Amygdala (tissue), 56 donors: ENCODE data around the gene RANBP3.
"Not testable (repeated sequence)": the region's sequence is repeated elsewhere in the genome, so short reads cannot be mapped to it uniquely, and the experiment has no call there.

ENCODE experiments used
- DNase-seq, 56 donors: peaks; one replicate each; lab custom pipeline; 2025; lab: John Stamatoyannopoulos, UW

The RANBP3 gene

DNA sequence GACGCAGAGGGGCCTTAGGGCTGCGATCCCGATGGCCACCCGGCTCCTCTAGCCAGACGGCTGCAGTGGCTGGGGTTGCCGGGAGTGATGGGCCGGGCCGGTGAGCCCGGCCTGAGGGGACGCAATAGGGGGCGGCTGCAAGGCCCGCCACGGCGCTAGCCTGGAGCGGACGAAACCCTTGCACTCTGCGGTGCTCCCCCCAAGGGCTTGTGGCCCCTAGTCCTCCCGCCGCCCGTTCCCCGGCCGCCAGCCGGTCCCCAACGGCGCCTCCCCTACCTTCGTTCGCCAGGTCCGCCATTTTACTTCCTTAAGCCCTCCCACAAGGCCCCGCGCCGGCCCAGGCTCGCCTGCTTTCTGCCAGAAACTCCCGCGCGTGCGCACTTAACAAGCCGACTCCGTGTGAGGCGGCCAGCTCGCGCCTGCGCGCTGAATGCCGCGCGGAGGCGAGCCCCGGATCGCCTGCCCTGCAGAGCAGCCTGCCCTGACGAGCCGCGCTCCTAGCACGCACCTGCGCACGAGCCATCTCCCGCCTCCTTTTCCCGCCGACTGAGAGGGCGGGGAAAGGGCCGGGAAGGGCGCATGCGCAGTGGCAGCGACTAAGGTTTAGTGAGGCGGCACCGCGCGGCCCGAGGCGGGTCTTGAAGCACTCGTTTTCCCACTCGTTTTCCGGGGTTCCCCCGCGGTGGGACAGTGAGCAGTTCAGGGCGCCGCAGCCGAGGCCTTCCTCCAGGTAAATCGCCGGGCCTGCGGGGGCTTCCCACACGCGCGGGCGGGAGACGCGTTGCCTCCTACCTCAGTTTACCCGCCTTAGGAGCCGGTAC, at the start of gene RANBP3:
Gene RANBP3 (minus strand): TSS at position 356 of the 821 bp plus-strand sequence. CDS start 58 bp downstream, at position 298.
- DNase-seq, result peak; percentile 58 to 99 (median 96)

DNA sequence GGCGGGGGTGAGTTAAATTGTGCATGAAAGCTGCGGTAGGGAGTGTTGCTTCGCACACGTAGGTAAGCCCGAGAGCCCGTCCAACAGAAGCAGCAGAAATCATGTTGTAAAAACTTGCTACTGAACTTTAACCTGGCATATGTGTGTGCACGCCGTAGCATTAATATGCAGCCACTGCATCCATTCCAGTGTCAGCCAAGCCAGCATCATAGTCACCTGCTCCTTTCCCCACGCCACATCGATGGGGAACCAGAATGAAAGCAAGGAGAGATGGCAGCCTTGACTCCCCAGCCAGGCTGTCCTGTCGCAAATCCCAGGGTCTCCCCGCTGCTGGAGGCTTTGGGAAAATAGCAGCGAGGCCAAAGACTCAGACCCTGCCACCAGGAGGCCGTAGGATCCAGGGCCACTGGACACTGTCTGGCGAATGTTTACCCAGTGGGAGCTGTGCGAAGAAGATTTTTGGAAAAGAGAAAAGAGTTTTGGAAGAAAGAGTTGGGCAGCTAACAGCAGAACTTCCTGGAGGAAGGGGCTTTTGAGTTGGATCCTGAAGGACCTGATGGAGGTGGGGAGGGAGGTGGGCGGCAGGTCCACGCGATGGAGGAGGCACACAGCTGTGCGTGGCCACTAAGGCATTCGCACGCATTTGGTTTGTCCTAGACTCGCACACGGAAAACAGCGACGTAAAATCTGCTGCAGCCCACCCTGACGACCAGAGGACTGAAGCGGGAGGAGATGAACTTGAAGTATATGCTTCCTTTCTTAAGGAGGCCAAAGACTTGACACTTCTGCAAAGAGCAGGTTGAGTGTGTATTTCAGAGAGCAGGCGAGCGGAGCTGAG, 48.7 kb upstream of the RANBP3 start:
- DNase-seq, result no peak

GRCh38 chr19:6024756-6025155, 46.8 kb upstream of the RANBP3 start:
- not testable (repeated sequence) for DNase-seq

GRCh38 chr19:6023936-6024335, 46.0 kb upstream of the RANBP3 start:
- no peak for DNase-seq

DNA sequence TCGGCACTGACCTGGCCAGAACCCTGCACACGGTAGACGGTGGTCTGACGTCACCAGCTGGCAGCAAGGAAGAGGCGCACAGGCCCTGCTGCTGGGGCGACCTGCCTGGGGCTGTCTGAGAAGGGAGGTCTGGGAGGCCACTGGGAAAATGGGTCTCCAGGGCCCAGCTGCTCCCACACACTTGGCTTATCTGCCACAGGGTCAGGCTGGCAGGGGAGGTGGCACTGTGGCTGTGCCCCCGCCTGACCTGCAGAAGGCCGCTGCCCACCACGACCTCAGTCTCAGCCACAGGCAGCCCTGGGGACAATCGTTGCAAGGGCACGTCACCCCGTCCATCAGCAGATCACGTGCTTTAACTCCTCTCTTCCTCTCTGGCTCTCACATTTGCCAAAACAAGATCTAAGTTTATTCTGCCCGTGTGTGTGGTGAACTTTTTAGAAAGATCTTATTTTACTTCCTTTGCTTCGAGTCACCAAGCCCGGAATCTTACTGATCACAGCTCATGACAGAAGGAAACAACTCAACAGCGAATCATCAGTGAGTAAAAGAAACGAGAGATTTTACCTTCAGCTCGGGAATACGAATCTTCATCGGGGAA, 45.2 kb upstream of the RANBP3 start:
- no peak for DNase-seq

- DNase-seq, result no peak
Observed at GRCh38 chr19:6022570-6023064, 44.7 kb upstream of the RANBP3 start.

DNA sequence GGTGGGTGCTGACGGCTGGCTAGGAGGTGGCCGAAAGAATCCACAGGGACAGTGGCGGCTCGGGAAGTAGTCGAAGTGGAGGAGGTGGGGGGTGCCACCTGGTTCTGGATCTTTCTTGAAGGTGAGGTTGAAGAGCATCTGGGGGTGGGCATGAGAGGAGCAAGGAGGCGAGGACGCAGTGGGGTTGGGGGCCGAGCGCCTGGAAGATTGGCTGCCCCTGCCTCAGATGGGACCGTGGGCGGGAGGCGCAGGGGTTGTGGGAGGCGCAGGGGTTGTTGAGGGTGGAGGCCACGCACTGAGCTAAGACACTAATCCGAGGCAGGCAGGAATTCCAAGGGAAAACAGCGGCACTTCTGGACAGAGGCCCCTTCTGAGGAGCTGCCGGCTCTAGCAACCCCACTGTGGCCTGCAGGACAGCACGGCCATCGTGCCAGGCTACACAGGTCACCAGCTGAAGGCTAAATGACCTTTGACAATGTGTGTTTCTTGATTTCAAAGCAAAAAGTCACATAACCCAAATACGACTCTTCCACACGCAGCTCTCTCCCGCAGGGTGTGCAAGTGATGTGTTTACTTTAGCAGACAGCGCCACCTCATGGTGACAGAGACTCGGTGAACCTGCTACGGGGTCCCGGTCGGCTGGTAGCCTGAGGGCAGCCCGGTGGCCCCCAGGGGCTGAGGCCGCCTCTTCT, 44.1 kb upstream of the RANBP3 start:
- peak in 49 of 56 donors; percentile 2 to 84 (median 30) for DNase-seq

DNA sequence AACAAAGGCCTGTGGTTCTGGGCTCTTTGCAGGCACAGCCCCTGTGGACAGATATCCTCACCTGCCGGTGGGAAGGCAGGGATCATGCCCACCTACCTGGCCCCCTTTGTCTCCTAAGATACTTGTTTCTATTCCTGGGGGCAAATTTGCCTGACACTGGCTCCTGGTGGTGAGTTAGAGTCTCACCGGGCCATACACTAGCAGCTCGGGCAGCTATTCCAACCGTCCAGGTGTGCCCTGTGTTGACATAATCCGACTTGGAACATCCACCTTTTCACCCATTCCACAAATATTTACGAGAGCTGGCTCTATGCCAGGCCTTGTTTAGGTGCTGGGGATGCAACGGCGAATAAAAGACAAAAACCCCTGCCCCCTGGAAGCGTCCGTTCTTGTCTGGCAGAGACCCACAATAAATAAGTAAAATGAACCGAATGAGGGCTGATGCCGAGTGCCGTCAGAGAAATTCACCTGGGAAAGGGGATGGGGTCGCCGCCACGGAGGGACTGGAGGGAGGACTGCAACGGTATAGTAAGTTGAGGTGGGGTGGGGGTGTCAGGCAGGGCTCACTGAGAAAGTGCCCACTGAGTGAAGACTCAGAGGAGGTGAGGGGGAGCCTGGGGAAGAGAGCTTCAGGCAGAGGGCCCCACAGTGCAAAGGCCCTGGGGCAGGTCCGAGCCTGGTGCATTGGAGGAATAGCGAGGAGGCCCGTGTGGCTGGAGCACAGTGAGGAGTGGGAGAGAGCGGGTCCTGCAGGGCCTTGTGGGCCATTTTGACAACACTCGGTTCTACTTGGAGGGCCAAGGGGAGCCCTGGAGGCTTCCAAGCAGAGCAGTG, 43.2 kb upstream of the RANBP3 start:
- no peak for DNase-seq

DNA sequence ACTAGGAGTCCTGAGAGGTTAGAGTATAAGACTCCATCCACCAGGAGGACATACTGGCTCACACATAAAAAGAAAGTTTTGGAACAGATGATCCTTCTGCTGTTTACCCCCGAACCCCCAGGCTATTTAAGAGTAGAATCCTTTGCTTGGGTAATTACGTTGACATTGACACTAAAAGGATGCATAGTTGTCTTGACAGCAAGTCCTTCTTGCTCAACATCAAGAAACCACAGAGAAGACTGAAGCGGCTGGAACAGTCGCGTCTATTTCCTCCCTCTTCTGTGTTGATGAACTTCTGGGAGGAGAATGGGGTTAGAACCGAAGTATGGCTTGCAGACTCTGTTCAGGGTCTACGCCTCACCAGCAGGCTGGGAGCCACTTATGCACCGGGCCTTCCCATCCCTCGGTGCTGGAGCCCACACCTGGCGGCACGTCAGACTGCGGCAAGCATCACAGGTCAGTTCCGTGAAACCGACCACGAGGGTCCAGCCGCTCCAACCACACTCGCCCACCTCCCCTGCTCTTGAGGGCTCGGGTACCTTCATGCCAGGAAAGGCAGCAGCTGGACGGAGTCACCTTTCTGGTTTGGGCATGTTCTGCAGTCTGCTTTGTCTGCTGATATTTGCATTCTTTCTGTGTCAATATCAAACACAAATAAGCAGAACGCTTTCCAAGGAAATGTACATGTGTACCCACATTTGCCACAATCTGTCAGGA, 42.4 kb upstream of the RANBP3 start:
- DNase-seq, result no peak

- DNase-seq, result no peak
Observed at GRCh38 chr19:6018786-6019185, 40.8 kb upstream of the RANBP3 start.

GRCh38 chr19:6017576-6017975, 39.6 kb upstream of the RANBP3 start:
- DNase-seq, result no peak

DNA sequence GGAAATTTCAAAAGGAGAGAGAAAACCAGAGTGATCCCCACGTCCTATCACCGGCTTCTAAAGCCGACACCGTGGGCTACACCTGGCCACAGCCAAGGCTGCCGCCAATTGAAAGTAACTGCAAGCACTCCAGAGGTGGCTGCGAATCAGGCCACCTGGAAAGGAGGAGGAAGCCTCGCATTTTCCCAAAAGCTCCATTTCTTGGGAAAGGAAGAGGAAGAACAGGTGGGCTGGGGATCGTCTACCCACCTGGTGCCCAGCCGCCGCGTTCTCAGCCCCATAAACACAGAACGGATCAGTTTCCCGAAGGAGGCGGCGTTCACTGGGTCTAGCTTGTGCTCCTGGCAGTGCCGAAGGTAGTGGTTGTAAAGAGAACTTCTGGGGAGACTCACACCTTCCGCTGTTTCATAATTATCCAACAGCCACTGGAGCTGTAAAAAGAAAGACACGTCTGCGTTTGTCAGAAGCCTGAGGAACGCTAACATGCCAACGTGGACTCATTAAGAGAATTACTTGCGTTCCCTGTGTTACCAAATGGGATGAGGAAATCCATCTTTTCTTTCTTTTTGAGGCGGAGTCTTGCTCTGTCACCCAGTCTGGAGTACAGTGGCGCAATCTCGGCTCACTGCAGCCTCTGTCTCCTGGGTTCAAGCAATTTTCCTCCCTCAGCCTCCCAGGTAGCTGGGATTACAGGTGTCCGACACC, 38.1 kb upstream of the RANBP3 start:
- no peak for DNase-seq

- no peak for DNase-seq
Observed at GRCh38 chr19:6014551-6015135, 36.7 kb upstream of the RANBP3 start.

- DNase-seq, result no peak
Observed at GRCh38 chr19:6012426-6013170, 34.7 kb upstream of the RANBP3 start.

DNA sequence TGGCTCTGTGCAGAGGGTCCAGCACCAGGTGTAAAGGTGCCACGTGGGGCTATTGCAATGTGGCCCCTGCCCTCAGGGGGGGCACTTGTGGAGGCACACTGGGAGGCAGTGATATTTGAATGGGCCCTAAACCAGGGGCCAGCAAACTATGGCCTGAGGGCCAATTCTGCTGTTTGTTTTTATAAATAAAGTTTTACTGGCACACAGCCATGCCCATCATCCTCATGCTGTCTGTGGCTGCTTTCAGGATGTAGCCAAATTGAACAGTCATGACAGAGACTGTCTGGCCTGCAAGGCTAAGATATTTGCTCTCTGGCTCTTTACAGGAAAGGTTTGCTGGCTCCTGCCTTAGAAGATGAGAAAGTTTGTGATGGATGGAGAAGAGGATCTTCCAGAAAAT, 33.9 kb upstream of the RANBP3 start:
- no peak for DNase-seq

DNA sequence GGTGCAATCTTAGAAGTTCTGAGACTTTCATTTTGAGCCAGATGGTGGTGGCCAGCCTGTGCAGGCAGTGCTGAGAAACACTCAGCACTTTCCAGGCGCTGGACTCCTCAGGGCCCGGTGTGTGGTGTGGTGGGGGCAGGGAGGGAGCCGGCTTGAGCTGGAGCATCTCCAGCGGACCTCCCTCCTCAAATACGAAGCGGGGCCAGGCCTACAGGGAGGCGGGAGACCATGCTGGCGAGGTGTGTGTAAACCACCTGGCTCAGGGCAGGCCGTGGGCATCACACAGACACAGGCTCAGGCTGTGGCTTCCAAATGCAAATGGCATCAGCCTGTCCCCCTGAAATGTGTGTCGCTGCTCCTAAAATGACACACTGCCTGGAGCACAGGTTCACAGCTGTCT, 33.3 kb upstream of the RANBP3 start:
- no peak for DNase-seq

DNA sequence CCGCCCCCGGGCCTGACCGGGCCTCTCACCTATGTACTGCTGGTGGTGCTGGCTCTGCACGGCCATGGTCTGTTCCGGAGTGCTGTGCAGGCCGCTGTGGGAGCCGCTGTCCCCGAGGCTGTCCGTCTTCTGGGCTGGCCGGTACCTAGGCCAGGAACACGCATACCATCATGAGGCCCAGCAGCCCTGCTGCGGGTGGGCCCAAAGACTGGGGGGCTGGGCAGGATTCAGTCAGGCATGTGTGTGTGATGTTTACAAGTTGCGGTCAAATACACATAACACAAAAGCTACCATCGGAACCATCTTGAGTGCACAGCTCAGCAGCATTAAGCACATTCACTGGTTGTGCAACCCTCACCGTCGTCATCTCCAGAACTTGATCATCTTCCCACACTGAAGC, 32.2 kb upstream of the RANBP3 start:
- no peak for DNase-seq
